Measurements from ENCODE around the gene MRPS22. TPM values are rescaled to one million over a fixed set of nuclear protein-coding genes. Genes with fewer than 3 reads are reported as not detected.

The MRPS22 gene
- total and polyA plus RNA-seq, 2 donors (not counting 3 experiments of a cell fraction or from before 2014, with no cell fraction given): 33.8 to 45.6 TPM

DNA sequence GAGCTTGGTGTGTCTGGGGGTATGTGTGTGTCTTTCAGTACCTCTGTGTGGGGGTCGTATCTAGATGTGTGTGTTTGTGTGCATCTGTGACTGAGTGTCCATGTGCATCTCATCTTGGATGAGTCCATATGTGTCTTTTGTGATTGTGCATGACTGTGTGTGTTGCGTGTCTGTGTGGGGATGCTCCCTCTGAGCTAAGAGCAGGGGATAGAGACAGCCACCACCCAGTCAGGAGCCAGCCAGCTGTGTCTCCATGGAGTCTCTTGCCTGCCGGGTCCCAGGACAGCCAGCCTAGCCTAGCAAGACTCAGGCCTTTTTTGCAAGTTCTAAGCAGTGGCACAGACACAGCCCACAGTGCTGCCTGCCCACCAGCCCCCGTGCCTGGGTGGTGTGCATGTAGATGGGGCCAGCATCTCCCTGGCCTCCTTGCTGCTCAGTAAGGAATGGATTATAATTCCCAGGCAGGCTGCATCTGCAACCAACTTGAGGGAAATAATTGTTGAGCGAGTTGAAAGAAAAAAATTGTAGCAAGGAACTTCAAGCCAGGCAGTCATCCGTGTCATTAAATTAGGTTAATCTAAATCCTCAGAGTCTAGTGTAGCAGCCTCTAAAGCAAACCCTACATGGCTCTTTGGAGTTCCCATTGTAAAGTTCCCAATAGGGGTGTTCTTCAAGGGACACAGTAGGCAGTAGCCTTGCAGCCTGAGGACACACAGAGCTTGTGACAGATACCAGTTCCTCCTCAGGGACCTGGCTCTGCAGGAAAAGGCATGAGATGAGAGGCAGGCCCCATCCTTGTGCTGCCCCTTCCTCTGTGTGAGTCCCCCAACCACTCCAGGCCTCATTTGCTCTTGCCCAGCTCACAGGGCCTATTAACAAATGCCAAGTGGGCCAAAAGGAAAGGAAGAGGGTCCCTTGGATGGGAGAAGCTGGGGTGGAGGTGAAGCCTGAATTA lies 35.9 kb upstream of the MRPS22 start:
- H4K20me1 ChIP-seq (replicated peaks; ENCODE audit: control insufficient read depth, extremely low read depth, insufficient read depth, low read length): no peaks in the 10 kb centered on the region
- no peaks in the 10 kb centered on the region for H3K9me3 ChIP-seq (replicated peaks; ENCODE audit: control insufficient read depth, insufficient read depth, low read length)
- BruUV-seq (replicated peaks): no TSS peak
- no peak overlapping the region for H2AFZ ChIP-seq (ENCODE audit: low read depth, low read length)
- H3K4me2 ChIP-seq (ENCODE audit: insufficient read depth, low read length): no peak overlapping the region
- H3K4me1 ChIP-seq (ENCODE audit: control insufficient read depth, extremely low read depth, insufficient read depth, low read length): no peaks in the 10 kb centered on the region
- intact Hi-C loops (cut with micrococcal nuclease): no loop called here
- no peak overlapping the region for H3K9ac ChIP-seq (replicated peaks; ENCODE audit: extremely low read depth, insufficient read depth, low read length)
- ChIA-PET POLR2A (no interaction called here), CTCF (no interaction called here)
- no peaks in the 10 kb centered on the region for H3K36me3 ChIP-seq (ENCODE audit: control insufficient read depth in 2 of 2, extremely low read depth in 1 of 2, insufficient read depth in 2 of 2, low read length in 2 of 2)
- no peak for DNase-seq (ENCODE audit: low read depth, low spot score)
- no peaks in the 10 kb centered on the region for H3K27me3 ChIP-seq (ENCODE audit: control insufficient read depth in 2 of 2, insufficient read depth in 2 of 2, low read length in 2 of 2)
- no peaks in the 10 kb centered on the region for H3K9me1 ChIP-seq (replicated peaks; ENCODE audit: control insufficient read depth, extremely low read depth, insufficient read depth, low read length)
- dilution Hi-C loops (cut with MboI; ENCODE audit: extremely low pct_ligation_motif_present, low sequenced_read_pairs): no loop called here
- H3K27ac ChIP-seq (ENCODE audit: insufficient read depth, low read depth, low read length): no peak overlapping the region
- TF ChIP-seq POLR2AphosphoS5 (IDR thresholded peaks at IDR 0.05; ENCODE audit: insufficient read depth, low read depth, low read length) (no peak), JUN (IDR thresholded peaks at IDR 0.05; ENCODE audit: borderline replicate concordance, insufficient read depth, insufficient read length, low read depth) (no peak), EZH2 (IDR thresholded peaks at IDR 0.05; ENCODE audit: borderline replicate concordance, low read depth, low read length, severe bottlenecking) (no peak), GATA2 (IDR thresholded peaks at IDR 0.05; ENCODE audit: insufficient read depth, insufficient read length, low read depth, low read length) (no peak), MYC (IDR thresholded peaks at IDR 0.05; ENCODE audit: low read depth, low read length) (no peak), POLR2A (IDR thresholded peaks at IDR 0.05; ENCODE audit: low read depth, low read length) (no peak), FOS (IDR thresholded peaks at IDR 0.05; ENCODE audit: borderline replicate concordance, insufficient read depth, low read length) (no peak)
- TF ChIP-seq, protein P1, sequence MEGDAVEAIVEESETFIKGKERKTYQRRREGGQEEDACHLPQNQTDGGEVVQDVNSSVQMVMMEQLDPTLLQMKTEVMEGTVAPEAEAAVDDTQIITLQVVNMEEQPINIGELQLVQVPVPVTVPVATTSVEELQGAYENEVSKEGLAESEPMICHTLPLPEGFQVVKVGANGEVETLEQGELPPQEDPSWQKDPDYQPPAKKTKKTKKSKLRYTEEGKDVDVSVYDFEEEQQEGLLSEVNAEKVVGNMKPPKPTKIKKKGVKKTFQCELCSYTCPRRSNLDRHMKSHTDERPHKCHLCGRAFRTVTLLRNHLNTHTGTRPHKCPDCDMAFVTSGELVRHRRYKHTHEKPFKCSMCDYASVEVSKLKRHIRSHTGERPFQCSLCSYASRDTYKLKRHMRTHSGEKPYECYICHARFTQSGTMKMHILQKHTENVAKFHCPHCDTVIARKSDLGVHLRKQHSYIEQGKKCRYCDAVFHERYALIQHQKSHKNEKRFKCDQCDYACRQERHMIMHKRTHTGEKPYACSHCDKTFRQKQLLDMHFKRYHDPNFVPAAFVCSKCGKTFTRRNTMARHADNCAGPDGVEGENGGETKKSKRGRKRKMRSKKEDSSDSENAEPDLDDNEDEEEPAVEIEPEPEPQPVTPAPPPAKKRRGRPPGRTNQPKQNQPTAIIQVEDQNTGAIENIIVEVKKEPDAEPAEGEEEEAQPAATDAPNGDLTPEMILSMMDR (IDR thresholded peaks at IDR 0.05; ENCODE audit: extremely low read depth in 1 of 2, insufficient read depth in 1 of 2, low read depth in 1 of 2, low read length in 2 of 2): no peak
- TF ChIP-seq, protein P2, sequence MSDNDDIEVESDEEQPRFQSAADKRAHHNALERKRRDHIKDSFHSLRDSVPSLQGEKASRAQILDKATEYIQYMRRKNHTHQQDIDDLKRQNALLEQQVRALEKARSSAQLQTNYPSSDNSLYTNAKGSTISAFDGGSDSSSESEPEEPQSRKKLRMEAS (IDR thresholded peaks at IDR 0.05; ENCODE audit: insufficient read depth, insufficient read length): no peak
- no peaks in the 10 kb centered on the region for H3K79me2 ChIP-seq (ENCODE audit: control insufficient read depth, insufficient read depth, low read length)
- H3K4me3 ChIP-seq (replicated peaks in 1 of 3; ENCODE audit: insufficient read depth in 1 of 3, low read depth in 1 of 3, low read length in 3 of 3): no peak overlapping the region
- FAIRE-seq: no peak

Data from endothelial cell of umbilical vein (primary cell).